PC-9 (cell line): ENCODE data around the gene PNKP.

Experiments
- CTCF ChIP-seq: fragments of 200-600 bp; sonication (generic); conservative IDR thresholded peaks from 2 replicates; pipeline ENCODE4 v1.6.1; 2017; ENCODE audit warnings: mixed run types, antibody characterized with exemption, mild to moderate bottlenecking, moderate library complexity
- EZH2 ChIP-seq: fragments of 200-600 bp; sonication (generic); IDR thresholded peaks from 2 replicates; pipeline ENCODE4 v1.8.0; 2017; ENCODE audit warnings: antibody characterized with exemption, low read depth

GRCh38 chr19:49891393-49891792 lies 24.0 kb upstream of the PNKP start:
- TF ChIP-seq CTCF (no peak), EZH2 (no peak)
